Stimulated activated CD4-positive, alpha-beta T cell treated with anti-CD3 and anti-CD28 coated beads, Interleukin-15, amount 100 ng/mL, for 24 hours (primary cell): ENCODE data around the gene ARRDC4.
"Not testable (repeated sequence)": the region's sequence is repeated elsewhere in the genome, so short reads cannot be mapped to it uniquely, and the experiment has no call there.

ENCODE experiments used
- DNase-seq: peaks from one replicate; pipeline ENCODE4 v3.0.0-alpha.2; 2020

Gene ARRDC4

GRCh38 chr15:97966924-97967620, 6.6 kb downstream of the ARRDC4 start:
- no peak for DNase-seq

DNA sequence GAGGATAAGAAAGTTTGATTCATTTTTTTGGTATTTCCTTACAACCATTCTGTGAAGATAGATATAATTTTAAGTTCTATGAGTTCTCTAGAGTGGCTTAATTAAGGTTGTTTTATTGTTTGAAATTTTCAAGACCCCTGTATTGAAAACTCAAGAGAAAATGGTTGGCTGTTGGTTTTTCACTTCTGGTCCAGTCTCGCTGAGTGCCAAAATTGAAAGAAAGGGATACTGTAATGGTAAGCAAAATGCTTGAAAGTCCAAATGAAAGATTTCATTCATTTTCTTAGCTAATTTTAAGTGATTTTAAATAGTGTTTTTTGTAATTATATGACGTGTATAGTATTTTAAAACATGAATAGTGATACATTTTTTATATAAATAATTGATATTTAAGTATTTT, 7.4 kb downstream of the ARRDC4 start:
- no peak for DNase-seq

- no peak for DNase-seq
Observed at GRCh38 chr15:97968380-97968779, 7.9 kb downstream of the ARRDC4 start.

GRCh38 chr15:97972366-97972765, 11.9 kb downstream of the ARRDC4 start:
- no peak for DNase-seq

- no peak for DNase-seq
Observed at GRCh38 chr15:97976129-97976528, 15.6 kb downstream of the ARRDC4 start.

GRCh38 chr15:97976766-97977503, 16.4 kb downstream of the ARRDC4 start:
- no peak for DNase-seq

DNA sequence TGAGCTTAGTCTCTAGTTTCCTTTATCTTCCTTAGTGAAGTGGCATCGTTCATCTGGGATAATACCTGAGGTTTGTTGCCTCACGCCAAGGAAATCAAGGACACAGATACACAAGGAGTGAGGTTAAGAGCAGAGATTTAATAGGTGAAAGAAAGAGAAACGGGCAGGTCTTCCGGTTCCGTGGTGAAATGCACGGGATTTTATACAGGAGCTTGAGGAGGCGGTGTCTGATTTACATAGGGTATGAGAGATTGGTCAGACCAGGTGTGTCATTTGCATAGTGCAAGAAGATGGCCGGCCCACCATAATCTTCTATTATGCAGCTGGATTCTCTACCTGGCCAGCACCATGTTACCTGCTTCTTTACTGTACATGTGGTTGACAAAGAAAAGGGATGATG, 17.2 kb downstream of the ARRDC4 start:
- no peak for DNase-seq

DNA sequence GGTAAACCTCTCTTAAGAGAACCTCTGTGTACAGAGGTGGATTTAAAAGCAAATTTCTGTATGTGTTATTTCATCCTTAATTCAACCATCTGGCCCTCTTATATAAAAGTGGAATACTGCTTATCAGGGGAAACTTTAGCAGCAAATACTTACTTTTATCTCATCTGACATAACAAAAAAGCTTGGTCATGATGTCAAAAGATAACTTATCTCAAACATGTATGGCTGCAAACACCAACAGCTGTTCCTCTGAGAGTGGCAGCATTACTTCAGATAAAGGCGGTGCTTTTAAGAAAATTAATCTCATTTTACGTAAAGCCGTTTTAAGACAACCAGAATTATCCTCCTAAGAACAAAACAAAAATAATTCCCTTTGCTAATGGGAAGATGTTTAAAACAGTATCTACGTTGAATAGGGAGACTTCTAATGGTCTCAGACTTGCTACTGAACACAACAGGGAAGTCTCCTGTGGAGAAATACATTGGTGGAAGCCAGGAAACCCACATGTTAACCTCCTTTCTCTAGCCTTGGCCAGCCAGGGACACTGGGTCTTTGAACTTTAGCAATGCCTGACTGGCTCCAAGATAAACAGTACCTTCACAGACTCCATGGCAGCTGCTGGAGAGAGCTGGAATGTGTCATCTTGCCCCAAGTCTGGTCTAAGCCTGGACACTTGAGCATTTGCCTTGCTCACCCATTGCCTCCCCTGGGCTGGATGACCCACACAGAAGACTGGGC, 18.1 kb downstream of the ARRDC4 start:
- DNase-seq = no peak

DNA sequence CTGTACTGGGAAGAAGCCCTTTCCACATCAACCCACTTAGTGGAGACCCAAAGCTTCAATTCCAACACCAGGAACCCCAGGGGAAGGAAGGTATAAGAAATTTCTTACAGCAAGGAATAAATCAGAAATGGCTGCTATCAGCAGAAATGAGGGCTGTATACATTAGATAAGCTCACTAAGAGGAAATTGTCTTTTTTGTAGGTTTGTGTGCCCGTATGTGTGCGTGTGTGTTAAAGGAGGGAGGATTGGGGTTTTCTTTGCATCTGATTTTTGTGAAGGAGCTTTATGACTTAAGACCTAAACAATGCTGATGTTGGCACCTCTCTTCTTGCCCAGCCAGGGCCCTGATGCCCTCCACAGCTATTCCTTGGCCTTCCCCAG, 18.6 kb downstream of the ARRDC4 start:
- no peak for DNase-seq

DNA sequence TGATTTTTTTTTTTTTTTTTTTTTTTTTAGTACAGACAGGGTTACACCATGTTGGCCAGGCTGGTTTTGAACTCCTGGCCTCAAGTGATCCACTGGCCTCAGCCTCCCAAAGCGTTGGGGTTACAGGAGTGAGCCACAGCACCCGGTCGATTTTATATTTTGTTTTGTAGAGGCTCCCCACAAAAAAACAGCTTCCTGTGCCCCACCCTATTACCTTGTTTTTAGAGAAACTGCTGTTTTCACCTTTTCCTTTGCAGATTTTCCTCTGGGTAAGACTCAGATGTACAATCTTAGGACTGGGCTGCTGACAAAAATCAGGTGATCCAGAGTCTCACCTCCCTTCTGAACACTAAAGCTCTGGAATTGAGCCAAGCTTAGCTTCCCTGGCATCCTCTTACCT, 20.6 kb downstream of the ARRDC4 start:
- no peak for DNase-seq

GRCh38 chr15:97981758-97982157, 21.3 kb downstream of the ARRDC4 start:
- DNase-seq = no peak

DNA sequence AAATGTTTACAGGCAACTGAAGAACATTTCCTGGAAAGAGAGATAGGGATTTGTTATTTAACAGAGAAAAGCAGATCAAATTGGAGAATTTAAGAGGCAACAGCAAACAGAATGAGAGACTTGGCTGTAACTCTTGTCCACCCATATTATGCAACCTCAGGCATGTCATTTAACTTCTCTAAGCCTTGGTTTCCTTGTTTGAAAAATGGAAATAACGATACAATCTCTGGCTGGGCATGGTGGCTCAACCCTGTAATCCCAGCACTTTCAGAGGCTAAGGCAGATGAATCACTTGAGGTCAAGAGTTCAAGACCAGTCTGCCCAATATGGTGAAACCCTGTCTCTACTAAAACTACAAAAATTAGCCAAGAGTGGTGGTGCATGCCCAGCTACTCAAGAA, 23.7 kb downstream of the ARRDC4 start:
- no peak for DNase-seq

DNA sequence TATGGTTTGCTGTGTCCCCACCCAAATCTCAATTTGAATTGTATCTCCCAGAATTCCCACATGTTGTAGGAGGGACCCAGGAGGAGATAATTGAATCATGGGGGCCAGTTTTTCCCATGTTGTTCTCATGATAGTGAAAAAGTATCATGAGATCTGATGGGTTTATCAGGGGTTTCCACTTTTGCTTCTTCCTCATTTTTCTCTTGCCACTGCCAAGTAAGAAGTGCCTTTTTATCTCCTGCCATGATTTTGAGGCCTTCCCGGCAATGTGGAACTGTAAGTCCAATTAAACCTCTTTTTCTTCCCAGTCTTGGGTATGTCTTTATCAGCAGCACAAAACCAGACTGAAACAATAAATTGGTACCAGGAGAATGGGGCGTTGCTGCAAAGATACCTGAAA, 25.5 kb downstream of the ARRDC4 start:
- DNase-seq = not testable (repeated sequence)

GRCh38 chr15:97986781-97987180, 26.3 kb downstream of the ARRDC4 start:
- no peak for DNase-seq

GRCh38 chr15:97989299-97989698, 28.8 kb downstream of the ARRDC4 start:
- DNase-seq = no peak

DNA sequence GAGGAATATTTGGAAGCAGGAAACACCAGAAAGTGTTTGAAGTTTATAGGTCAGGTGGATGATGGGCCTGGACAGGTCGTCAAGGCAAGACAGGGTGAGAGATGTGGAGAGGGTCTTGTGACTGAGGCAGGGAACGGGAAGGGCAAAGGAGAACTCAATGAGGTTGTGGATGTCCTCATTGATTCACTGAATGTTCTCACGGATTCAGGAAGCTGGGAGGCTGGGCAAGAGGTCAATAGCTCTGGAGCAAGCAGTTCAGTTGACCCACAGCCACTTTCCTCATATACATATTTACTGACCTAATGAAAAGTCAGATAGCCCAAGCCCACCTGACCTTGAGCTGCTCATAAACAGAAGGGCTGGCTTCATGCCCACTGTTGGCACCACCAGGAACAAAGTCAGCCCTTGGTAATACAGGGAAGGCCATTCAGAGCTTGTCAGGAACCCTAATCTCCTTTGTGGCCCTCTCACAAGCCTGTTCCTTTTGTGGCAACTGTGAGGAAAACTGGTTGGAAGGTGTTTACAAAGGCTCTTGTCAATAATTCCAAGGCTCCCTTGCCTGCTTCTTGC, 31.6 kb downstream of the ARRDC4 start:
- no peak for DNase-seq

GRCh38 chr15:97992823-97993222, 32.3 kb downstream of the ARRDC4 start:
- no peak for DNase-seq

DNA sequence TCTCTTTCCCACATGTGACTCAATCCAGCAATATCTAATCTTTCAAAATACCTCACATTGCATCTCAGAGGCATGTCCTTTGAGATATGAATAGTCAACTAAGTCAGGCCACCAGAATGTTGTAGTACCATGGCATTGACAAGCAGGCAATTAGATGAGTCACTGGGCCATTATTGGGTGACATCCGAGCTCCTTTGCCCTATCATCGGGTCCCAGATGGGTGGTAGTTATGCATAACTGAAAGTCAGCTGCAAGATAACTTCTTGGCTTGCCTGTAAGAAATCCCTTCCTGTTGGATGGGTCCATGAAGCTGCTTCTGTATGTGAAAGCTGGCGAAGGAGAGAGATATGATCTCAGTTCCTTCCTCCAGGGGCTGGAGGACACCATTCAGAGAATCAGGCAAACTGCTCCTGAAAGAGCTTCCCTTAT, 32.8 kb downstream of the ARRDC4 start:
- DNase-seq = no peak

GRCh38 chr15:97994236-97994635, 33.7 kb downstream of the ARRDC4 start:
- DNase-seq = no peak

- no peak for DNase-seq
Observed at GRCh38 chr15:97995192-97995591, 34.7 kb downstream of the ARRDC4 start.

- peak; percentile 7 for DNase-seq
Observed at GRCh38 chr15:97995881-97996603, 35.5 kb downstream of the ARRDC4 start.

- no peak for DNase-seq
Observed at GRCh38 chr15:97998307-97999071, 38.0 kb downstream of the ARRDC4 start.
